GM18907 (cell line): ENCODE measurements around the gene HECTD4.

Experiments used
- ATAC-seq: cut with Tn5 transposase; IDR thresholded peaks from one replicate; pipeline ENCODE4 v1.9.1; 2021; ENCODE audit warnings: mild to moderate bottlenecking, moderate library complexity; ENCODE audit not compliant: unreplicated experiment

HECTD4 gene

GRCh38 chr12:112322882-112323547, 59.2 kb downstream of the HECTD4 start:
- no peak for ATAC-seq

GRCh38 chr12:112322441-112322840, 59.8 kb downstream of the HECTD4 start:
- ATAC-seq, result no peak

GRCh38 chr12:112321245-112321644, 61.0 kb downstream of the HECTD4 start:
- no peak for ATAC-seq

- ATAC-seq, result no peak
Measured at GRCh38 chr12:112319395-112319794, 62.8 kb downstream of the HECTD4 start.

- ATAC-seq, result no peak
Measured at GRCh38 chr12:112317481-112317880, 64.8 kb downstream of the HECTD4 start.

- ATAC-seq, result no peak
Measured at GRCh38 chr12:112314981-112315380, 67.2 kb downstream of the HECTD4 start.

- ATAC-seq, result no peak
Measured at GRCh38 chr12:112309797-112310196, 72.4 kb downstream of the HECTD4 start.

- ATAC-seq, result no peak
Measured at GRCh38 chr12:112308652-112309051, 73.6 kb downstream of the HECTD4 start.

- ATAC-seq, result no peak
Measured at GRCh38 chr12:112308161-112308560, 74.1 kb downstream of the HECTD4 start.

- no peak for ATAC-seq
Measured at GRCh38 chr12:112307317-112308011, 74.8 kb downstream of the HECTD4 start.

GRCh38 chr12:112305951-112306350, 76.3 kb downstream of the HECTD4 start:
- ATAC-seq, result no peak

GRCh38 chr12:112304436-112304835, 77.8 kb downstream of the HECTD4 start:
- ATAC-seq, result no peak

- no peak for ATAC-seq
Measured at GRCh38 chr12:112303799-112304198, 78.4 kb downstream of the HECTD4 start.

GRCh38 chr12:112303004-112303403, 79.2 kb downstream of the HECTD4 start:
- ATAC-seq, result peak; percentile 98

- no peak for ATAC-seq
Measured at GRCh38 chr12:112299704-112300103, 82.5 kb downstream of the HECTD4 start.

GRCh38 chr12:112297188-112297587, 85.0 kb downstream of the HECTD4 start:
- ATAC-seq, result no peak

- no peak for ATAC-seq
Measured at GRCh38 chr12:112296183-112296582, 86.0 kb downstream of the HECTD4 start.

GRCh38 chr12:112294793-112295192, 87.4 kb downstream of the HECTD4 start:
- ATAC-seq, result no peak

GRCh38 chr12:112288638-112289037, 93.6 kb downstream of the HECTD4 start:
- no peak for ATAC-seq

GRCh38 chr12:112285600-112286401, 96.4 kb downstream of the HECTD4 start:
- no peak for ATAC-seq

GRCh38 chr12:112283546-112283945, 98.7 kb downstream of the HECTD4 start:
- ATAC-seq, result no peak

GRCh38 chr12:112282920-112283319, 99.3 kb downstream of the HECTD4 start:
- ATAC-seq, result no peak
